GM18505 (cell line): ENCODE data around the gene NIBAN1.

Experiments used
- ATAC-seq: cut with Tn5 transposase; IDR thresholded peaks from one replicate; pipeline ENCODE4 v1.9.1; 2021; ENCODE audit not compliant: unreplicated experiment
- POLR2A ChIP-seq: IDR thresholded peaks from 4 replicates; pipeline ENCODE4 v1.6.1; 2011; ENCODE audit warnings: borderline replicate concordance; ENCODE audit not compliant: insufficient read depth, insufficient read length; ENCODE audit errors: extremely low read depth

Gene NIBAN1

GRCh38 chr1:184930232-184930631, 44.1 kb downstream of the NIBAN1 start:
- TF ChIP-seq POLR2A: no peak

GRCh38 chr1:184929711-184930202, 44.6 kb downstream of the NIBAN1 start:
- ATAC-seq: no peak
- TF ChIP-seq POLR2A: no peak

More at GRCh38 chr1:184930232-184930631, 44.1 kb downstream of the NIBAN1 start:
- no peak for ATAC-seq

GRCh38 chr1:184928394-184928793, 45.9 kb downstream of the NIBAN1 start:
- TF ChIP-seq POLR2A: no peak
- ATAC-seq: no peak
